ENCODE measurements around the gene ABCA13.

Gene ABCA13

GRCh38 chr7:48299580-48300169, 128.4 kb downstream of the ABCA13 start:
- no peak overlapping the region for H3K27ac ChIP-seq
- DNase-seq (ENCODE audit: low read depth, low spot score) = peak; percentile 32
- H3K4me3 ChIP-seq = no peak overlapping the region
- no peak overlapping the region for H3K9ac ChIP-seq (ENCODE audit: insufficient read length)
- no peak for TF ChIP-seq POLR2AphosphoS5 (IDR thresholded peaks at IDR 0.05; ENCODE audit: borderline replicate concordance, low read depth, low read length)
- no peak for TF ChIP-seq FOXP2 (optimal IDR thresholded peaks at IDR 0.05; ENCODE audit: control extremely low read depth, extremely low read length, insufficient read depth)
- TF ChIP-seq EZH2 (IDR thresholded peaks at IDR 0.05) = no peak
- no peaks in the 10 kb centered on the region for H3K36me3 ChIP-seq (ENCODE audit: insufficient read depth, low read length)
- H3K9me3 ChIP-seq (ENCODE audit: low read depth, low read length) = no peaks in the 10 kb centered on the region

DNA sequence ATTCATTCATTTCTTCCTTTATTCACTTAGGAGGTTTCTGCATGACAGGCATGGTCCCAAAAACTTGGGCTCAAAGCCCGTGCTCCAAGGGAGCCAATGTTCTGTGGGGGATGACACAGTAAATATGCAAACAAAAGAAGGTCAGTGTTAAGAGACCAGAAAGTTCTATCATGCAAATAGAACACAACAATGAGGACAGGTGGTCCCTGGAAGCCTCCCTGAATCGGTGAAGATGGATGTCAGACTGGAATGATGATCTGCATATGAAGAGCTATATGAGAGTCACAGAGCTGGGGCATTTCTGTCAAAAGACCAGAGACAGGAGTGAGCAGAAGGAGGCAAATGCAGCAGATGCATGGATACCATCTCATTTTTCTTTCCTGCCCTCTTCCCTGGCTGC, 129.0 kb downstream of the ABCA13 start:
- DNase-seq (ENCODE audit: low read depth, low spot score) = no peak
- no peak overlapping the region for H3K9ac ChIP-seq (ENCODE audit: insufficient read length)
- TF ChIP-seq POLR2AphosphoS5 (IDR thresholded peaks at IDR 0.05; ENCODE audit: borderline replicate concordance, low read depth, low read length) = no peak
- no peak for TF ChIP-seq EZH2 (IDR thresholded peaks at IDR 0.05)
- no peak for TF ChIP-seq FOXP2 (optimal IDR thresholded peaks at IDR 0.05; ENCODE audit: control extremely low read depth, extremely low read length, insufficient read depth)
- no peak overlapping the region for H3K27ac ChIP-seq
- no peaks in the 10 kb centered on the region for H3K9me3 ChIP-seq (ENCODE audit: low read depth, low read length)
- no peaks in the 10 kb centered on the region for H3K36me3 ChIP-seq (ENCODE audit: insufficient read depth, low read length)
- no peak overlapping the region for H3K4me3 ChIP-seq

- H3K9ac ChIP-seq (ENCODE audit: insufficient read length) = no peak overlapping the region
- no peak for TF ChIP-seq EZH2 (IDR thresholded peaks at IDR 0.05)
- TF ChIP-seq POLR2AphosphoS5 (IDR thresholded peaks at IDR 0.05; ENCODE audit: borderline replicate concordance, low read depth, low read length) = no peak
- no peak for TF ChIP-seq FOXP2 (optimal IDR thresholded peaks at IDR 0.05; ENCODE audit: control extremely low read depth, extremely low read length, insufficient read depth)
- H3K9me3 ChIP-seq (ENCODE audit: low read depth, low read length) = no peaks in the 10 kb centered on the region
- H3K27ac ChIP-seq = no peak overlapping the region
- no peak overlapping the region for H3K4me3 ChIP-seq
- no peak for DNase-seq (ENCODE audit: low read depth, low spot score)
- H3K36me3 ChIP-seq (ENCODE audit: insufficient read depth, low read length) = no peaks in the 10 kb centered on the region
These were observed 129.9 kb downstream of the ABCA13 start for GRCh38 chr7:48301201-48301600.

DNA sequence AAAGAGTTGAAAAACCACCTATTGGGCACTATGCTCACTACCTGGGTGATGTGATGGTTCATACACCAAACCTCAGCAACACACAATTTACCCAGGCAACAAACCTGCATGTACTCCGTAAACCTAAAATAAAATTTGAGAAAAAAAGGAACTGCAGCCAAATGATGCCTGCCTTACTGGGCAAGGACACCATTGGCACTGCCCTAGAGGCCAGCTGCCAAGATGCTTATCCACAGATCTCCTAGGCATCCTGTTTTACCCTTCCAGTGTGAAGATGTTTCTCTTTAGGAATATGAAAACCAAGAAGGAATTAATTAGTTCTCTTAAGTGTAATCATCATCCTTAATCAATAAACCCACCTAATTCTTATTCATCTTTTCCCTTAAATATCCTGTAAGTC, 133.4 kb downstream of the ABCA13 start:
- H3K36me3 ChIP-seq (ENCODE audit: insufficient read depth, low read length) = no peaks in the 10 kb centered on the region
- DNase-seq (ENCODE audit: low read depth, low spot score) = no peak
- H3K4me3 ChIP-seq = no peak overlapping the region
- no peak overlapping the region for H3K9ac ChIP-seq (ENCODE audit: insufficient read length)
- TF ChIP-seq POLR2AphosphoS5 (IDR thresholded peaks at IDR 0.05; ENCODE audit: borderline replicate concordance, low read depth, low read length) (no peak), EZH2 (IDR thresholded peaks at IDR 0.05) (no peak)
- H3K9me3 ChIP-seq (ENCODE audit: low read depth, low read length) = no peaks in the 10 kb centered on the region
- H3K27ac ChIP-seq = no peak overlapping the region

DNA sequence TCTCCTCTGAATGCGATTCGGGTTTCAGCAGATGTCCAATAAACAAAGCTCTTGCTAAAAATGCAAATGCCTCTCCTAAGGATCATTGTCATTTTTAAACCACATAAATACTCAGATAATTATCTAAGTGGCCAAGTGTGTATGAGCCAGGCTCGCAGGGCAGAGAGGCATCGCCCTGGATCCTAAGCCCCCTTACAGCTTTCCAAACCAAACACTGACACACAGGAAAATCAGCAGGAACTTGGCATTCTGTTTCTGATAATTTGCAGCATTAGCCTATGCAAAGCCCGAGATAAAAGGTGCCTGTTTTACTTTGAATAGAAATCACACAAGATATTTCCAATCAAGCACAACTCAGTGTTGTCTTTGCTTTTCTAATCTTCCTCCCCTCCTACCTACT, 134.4 kb downstream of the ABCA13 start:
- Histone ChIP-seq H3K36me3 (ENCODE audit: insufficient read depth, low read length) (no peaks in the 10 kb centered on the region), H3K9ac (ENCODE audit: insufficient read length) (no peak overlapping the region), H3K9me3 (ENCODE audit: low read depth, low read length) (no peaks in the 10 kb centered on the region), H3K27ac (no peak overlapping the region), H3K4me3 (no peak overlapping the region)
- no peak for DNase-seq (ENCODE audit: low read depth, low spot score)
- TF ChIP-seq POLR2AphosphoS5 (IDR thresholded peaks at IDR 0.05; ENCODE audit: borderline replicate concordance, low read depth, low read length) (no peak), EZH2 (IDR thresholded peaks at IDR 0.05) (no peak)

GRCh38 chr7:48307041-48307714, 135.9 kb downstream of the ABCA13 start:
- TF ChIP-seq EZH2 (IDR thresholded peaks at IDR 0.05) (no peak), POLR2AphosphoS5 (IDR thresholded peaks at IDR 0.05; ENCODE audit: borderline replicate concordance, low read depth, low read length) (no peak), FOXP2 (optimal IDR thresholded peaks at IDR 0.05; ENCODE audit: control extremely low read depth, extremely low read length, insufficient read depth) (no peak)
- H3K9me3 ChIP-seq (ENCODE audit: low read depth, low read length) = no peaks in the 10 kb centered on the region

GRCh38 chr7:48309720-48310119, 138.5 kb downstream of the ABCA13 start:
- DNase-seq (ENCODE audit: low read depth, low spot score) = no peak
- TF ChIP-seq EZH2 (IDR thresholded peaks at IDR 0.05) = no peak
- no peak for TF ChIP-seq POLR2AphosphoS5 (IDR thresholded peaks at IDR 0.05; ENCODE audit: borderline replicate concordance, low read depth, low read length)
- TF ChIP-seq FOXP2 (optimal IDR thresholded peaks at IDR 0.05; ENCODE audit: control extremely low read depth, extremely low read length, insufficient read depth) = no peak
- no peak overlapping the region for H3K27ac ChIP-seq

More at GRCh38 chr7:48307041-48307714, 135.9 kb downstream of the ABCA13 start:
- no peak overlapping the region for H3K27ac ChIP-seq
- no peak overlapping the region for H3K9ac ChIP-seq (ENCODE audit: insufficient read length)
- H3K36me3 ChIP-seq (ENCODE audit: insufficient read depth, low read length) = no peaks in the 10 kb centered on the region
- H3K4me3 ChIP-seq = no peak overlapping the region
- no peak for DNase-seq (ENCODE audit: low read depth, low spot score)

DNA sequence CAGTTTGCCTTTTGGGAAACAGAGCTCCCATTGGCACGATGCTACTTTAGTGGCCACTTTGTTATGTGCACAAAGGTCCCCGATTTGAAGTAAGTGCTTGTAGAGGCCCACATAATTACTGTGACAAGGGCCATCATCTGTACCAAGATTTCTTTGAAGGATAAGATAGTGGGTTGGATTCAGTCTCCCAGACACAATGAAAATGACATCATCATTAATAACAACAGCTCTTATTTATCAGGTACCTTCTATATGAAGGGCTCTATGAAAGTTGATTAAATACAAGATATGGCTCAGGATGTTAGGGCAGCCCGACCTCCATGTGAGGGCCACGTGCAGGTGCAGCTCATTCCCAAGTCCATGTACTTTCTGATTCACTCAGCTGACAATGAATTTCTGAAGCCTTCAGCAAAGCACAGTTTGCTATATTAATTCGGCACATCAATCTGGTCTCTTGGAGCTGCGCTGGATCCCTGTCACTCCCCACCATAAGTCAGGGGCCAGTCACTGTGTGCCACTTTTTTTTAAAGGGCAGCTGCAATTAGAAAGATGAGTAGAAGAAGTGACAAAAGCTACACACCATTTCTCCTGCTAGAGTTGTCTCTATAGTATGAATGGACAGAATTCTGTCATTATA, 140.3 kb downstream of the ABCA13 start:
- Histone ChIP-seq H3K4me3 (no peak overlapping the region), H3K9me3 (ENCODE audit: low read depth, low read length) (no peaks in the 10 kb centered on the region), H3K27ac (no peak overlapping the region), H3K9ac (ENCODE audit: insufficient read length) (no peak overlapping the region), H3K36me3 (ENCODE audit: insufficient read depth, low read length) (no peaks in the 10 kb centered on the region)
- no peak for DNase-seq (ENCODE audit: low read depth, low spot score)
- no peak for TF ChIP-seq POLR2AphosphoS5 (IDR thresholded peaks at IDR 0.05; ENCODE audit: borderline replicate concordance, low read depth, low read length)
- TF ChIP-seq FOXP2 (optimal IDR thresholded peaks at IDR 0.05; ENCODE audit: control extremely low read depth, extremely low read length, insufficient read depth) = no peak
- TF ChIP-seq EZH2 (IDR thresholded peaks at IDR 0.05) = no peak

More at GRCh38 chr7:48309720-48310119, 138.5 kb downstream of the ABCA13 start:
- Histone ChIP-seq H3K36me3 (ENCODE audit: insufficient read depth, low read length) (no peaks in the 10 kb centered on the region), H3K9ac (ENCODE audit: insufficient read length) (no peak overlapping the region), H3K4me3 (no peak overlapping the region), H3K9me3 (ENCODE audit: low read depth, low read length) (no peaks in the 10 kb centered on the region)
